ENCODE measurements around the gene DNAJB11.
"Not testable (repeated sequence)": the region's sequence is repeated elsewhere in the genome, so short reads cannot be mapped to it uniquely, and the experiment has no call there.

DNAJB11 gene

DNA sequence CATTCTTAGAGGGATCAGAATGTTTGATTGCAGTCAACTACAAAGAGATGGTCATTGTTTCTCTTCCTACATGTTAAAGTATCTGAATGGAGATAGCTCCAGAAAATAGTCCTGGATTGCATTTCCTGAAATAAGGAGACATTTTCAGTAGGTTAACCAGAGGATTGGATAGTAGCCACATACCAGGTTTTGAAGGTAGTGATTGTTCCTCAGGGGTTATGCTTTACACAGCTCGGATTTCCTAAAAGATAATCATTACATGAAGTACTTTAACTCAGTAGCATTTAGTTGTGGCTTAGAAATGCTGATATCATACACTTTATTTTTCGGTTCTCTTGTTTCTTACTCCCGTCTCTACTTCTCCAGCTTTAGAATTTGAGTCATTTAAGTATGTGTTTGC, 10.3 kb downstream of the DNAJB11 start:
- H3K79me2 ChIP-seq (ENCODE audit: insufficient read depth, low read length) = peaks cover 33% of the 10 kb centered on the region
- H3F3A ChIP-seq (ENCODE audit: low read depth) = no peaks in the 10 kb centered on the region
- H3K4me2 ChIP-seq (ENCODE audit: low read depth, low read length, poor library complexity, severe bottlenecking) = no peak overlapping the region
- H3K4me1 ChIP-seq (ENCODE audit: insufficient read depth, low read length, poor library complexity, severe bottlenecking) = peaks cover 10% of the 10 kb centered on the region
- H3K9me3 ChIP-seq (ENCODE audit: insufficient read depth, low read depth, low read length) = no peaks in the 10 kb centered on the region
- H3K36me3 ChIP-seq (ENCODE audit: insufficient read depth, low read length) = peaks cover 99% of the 10 kb centered on the region
- no peak for TF ChIP-seq EZH2phosphoT487 (IDR thresholded peaks at IDR 0.05; ENCODE audit: borderline replicate concordance)
- H2AFZ ChIP-seq (ENCODE audit: low read length) = no peak overlapping the region
- no peaks in the 10 kb centered on the region for H3K9me2 ChIP-seq (replicated peaks; ENCODE audit: low read depth, low read length)
- no peak overlapping the region for H3K9ac ChIP-seq (ENCODE audit: low read depth, low read length, poor library complexity, severe bottlenecking)
- H3K27me3 ChIP-seq (ENCODE audit: insufficient read depth, low read length, poor library complexity, severe bottlenecking) = no peaks in the 10 kb centered on the region
- peaks cover 17% of the 10 kb centered on the region for H4K20me1 ChIP-seq (ENCODE audit: insufficient read depth, low read length, poor library complexity, severe bottlenecking)
- no peak overlapping the region for H3K4me3 ChIP-seq (ENCODE audit: low read length, poor library complexity, severe bottlenecking)

- peaks cover 12% of the 10 kb centered on the region for H4K20me1 ChIP-seq (ENCODE audit: insufficient read depth, low read length, poor library complexity, severe bottlenecking)
- no peak overlapping the region for H2AFZ ChIP-seq (ENCODE audit: low read length)
- no peaks in the 10 kb centered on the region for H3F3A ChIP-seq (ENCODE audit: low read depth)
- H3K4me1 ChIP-seq (ENCODE audit: insufficient read depth, low read length, poor library complexity, severe bottlenecking) = no peaks in the 10 kb centered on the region
- H3K4me2 ChIP-seq (ENCODE audit: low read depth, low read length, poor library complexity, severe bottlenecking) = no peak overlapping the region
- TF ChIP-seq, protein P1, sequence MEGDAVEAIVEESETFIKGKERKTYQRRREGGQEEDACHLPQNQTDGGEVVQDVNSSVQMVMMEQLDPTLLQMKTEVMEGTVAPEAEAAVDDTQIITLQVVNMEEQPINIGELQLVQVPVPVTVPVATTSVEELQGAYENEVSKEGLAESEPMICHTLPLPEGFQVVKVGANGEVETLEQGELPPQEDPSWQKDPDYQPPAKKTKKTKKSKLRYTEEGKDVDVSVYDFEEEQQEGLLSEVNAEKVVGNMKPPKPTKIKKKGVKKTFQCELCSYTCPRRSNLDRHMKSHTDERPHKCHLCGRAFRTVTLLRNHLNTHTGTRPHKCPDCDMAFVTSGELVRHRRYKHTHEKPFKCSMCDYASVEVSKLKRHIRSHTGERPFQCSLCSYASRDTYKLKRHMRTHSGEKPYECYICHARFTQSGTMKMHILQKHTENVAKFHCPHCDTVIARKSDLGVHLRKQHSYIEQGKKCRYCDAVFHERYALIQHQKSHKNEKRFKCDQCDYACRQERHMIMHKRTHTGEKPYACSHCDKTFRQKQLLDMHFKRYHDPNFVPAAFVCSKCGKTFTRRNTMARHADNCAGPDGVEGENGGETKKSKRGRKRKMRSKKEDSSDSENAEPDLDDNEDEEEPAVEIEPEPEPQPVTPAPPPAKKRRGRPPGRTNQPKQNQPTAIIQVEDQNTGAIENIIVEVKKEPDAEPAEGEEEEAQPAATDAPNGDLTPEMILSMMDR (conservative IDR thresholded peaks at IDR 0.05; ENCODE audit: low read length) = no peak
- no peak for TF ChIP-seq EZH2phosphoT487 (IDR thresholded peaks at IDR 0.05; ENCODE audit: borderline replicate concordance)
- H3K9me2 ChIP-seq (replicated peaks; ENCODE audit: low read depth, low read length) = no peaks in the 10 kb centered on the region
- H3K9ac ChIP-seq (ENCODE audit: low read depth, low read length, poor library complexity, severe bottlenecking) = no peak overlapping the region
- H3K36me3 ChIP-seq (ENCODE audit: insufficient read depth, low read length) = peaks cover 86% of the 10 kb centered on the region
- H3K4me3 ChIP-seq (ENCODE audit: low read length, poor library complexity, severe bottlenecking) = no peak overlapping the region
- peaks cover 19% of the 10 kb centered on the region for H3K79me2 ChIP-seq (ENCODE audit: insufficient read depth, low read length)
- H3K9me3 ChIP-seq (ENCODE audit: insufficient read depth, low read depth, low read length) = no peaks in the 10 kb centered on the region
- no peaks in the 10 kb centered on the region for H3K27me3 ChIP-seq (ENCODE audit: insufficient read depth, low read length, poor library complexity, severe bottlenecking)
Observed at GRCh38 chr3:186582541-186582940, 12.0 kb downstream of the DNAJB11 start.

DNA sequence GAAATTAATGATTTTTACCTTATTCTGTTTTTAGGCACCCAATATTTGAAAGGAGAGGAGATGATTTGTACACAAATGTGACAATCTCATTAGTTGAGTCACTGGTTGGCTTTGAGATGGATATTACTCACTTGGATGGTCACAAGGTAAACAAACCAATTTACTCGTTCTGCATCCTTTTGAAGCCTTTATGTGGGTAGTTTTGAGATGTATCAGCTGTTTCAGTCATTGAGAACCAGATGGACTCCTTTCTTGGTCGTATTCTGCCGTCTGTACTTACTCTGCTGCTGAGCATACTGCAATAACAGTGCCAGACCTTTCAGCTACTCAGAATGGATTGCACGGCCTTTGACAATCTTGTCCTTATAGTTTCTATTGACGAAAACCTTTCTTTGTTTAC, 13.3 kb downstream of the DNAJB11 start:
- Histone ChIP-seq H3K9me3 (ENCODE audit: insufficient read depth, low read depth, low read length) (no peaks in the 10 kb centered on the region), H4K20me1 (ENCODE audit: insufficient read depth, low read length, poor library complexity, severe bottlenecking) (peaks cover 3% of the 10 kb centered on the region), H3K4me1 (ENCODE audit: insufficient read depth, low read length, poor library complexity, severe bottlenecking) (no peaks in the 10 kb centered on the region), H3K4me2 (ENCODE audit: low read depth, low read length, poor library complexity, severe bottlenecking) (no peak overlapping the region), H3K79me2 (ENCODE audit: insufficient read depth, low read length) (peaks cover 13% of the 10 kb centered on the region), H3K36me3 (ENCODE audit: insufficient read depth, low read length) (peaks cover 74% of the 10 kb centered on the region; the same call in 1 of the 2 replicates), H2AFZ (ENCODE audit: low read length) (no peak overlapping the region), H3F3A (ENCODE audit: low read depth) (no peaks in the 10 kb centered on the region), H3K4me3 (ENCODE audit: low read length, poor library complexity, severe bottlenecking) (no peak overlapping the region), H3K9ac (ENCODE audit: low read depth, low read length, poor library complexity, severe bottlenecking) (no peak overlapping the region), H3K9me2 (replicated peaks; ENCODE audit: low read depth, low read length) (no peaks in the 10 kb centered on the region), H3K27me3 (ENCODE audit: insufficient read depth, low read length, poor library complexity, severe bottlenecking) (no peaks in the 10 kb centered on the region)
- TF ChIP-seq, protein P1 (conservative IDR thresholded peaks at IDR 0.05; ENCODE audit: low read length) = no peak
- TF ChIP-seq EZH2phosphoT487 (IDR thresholded peaks at IDR 0.05; ENCODE audit: borderline replicate concordance) = no peak

- H3K9me2 ChIP-seq (replicated peaks; ENCODE audit: low read depth, low read length); H3K9me3 ChIP-seq (ENCODE audit: insufficient read depth, low read depth, low read length); H3K4me2 ChIP-seq (ENCODE audit: low read depth, low read length, poor library complexity, severe bottlenecking); H3K79me2 ChIP-seq (ENCODE audit: insufficient read depth, low read length); H3K9ac ChIP-seq (ENCODE audit: low read depth, low read length, poor library complexity, severe bottlenecking); H3K27me3 ChIP-seq (ENCODE audit: insufficient read depth, low read length, poor library complexity, severe bottlenecking); H2AFZ ChIP-seq (ENCODE audit: low read length); H3K4me1 ChIP-seq (ENCODE audit: insufficient read depth, low read length, poor library complexity, severe bottlenecking); H3F3A ChIP-seq (ENCODE audit: low read depth); H4K20me1 ChIP-seq (ENCODE audit: insufficient read depth, low read length, poor library complexity, severe bottlenecking); H3K4me3 ChIP-seq (ENCODE audit: low read length, poor library complexity, severe bottlenecking): not testable (repeated sequence)
- peaks cover 50% of the 10 kb centered on the region; the same call in 1 of the 2 replicates for H3K36me3 ChIP-seq (ENCODE audit: insufficient read depth, low read length)
Observed at GRCh38 chr3:186586245-186586644, 15.7 kb downstream of the DNAJB11 start.

All from Loucy (cell line).